ENCODE measurements around the gene NUTM2B. TPM values are rescaled to one million over a fixed set of nuclear protein-coding genes. Genes with fewer than 3 reads are reported as not detected.
"Not testable (repeated sequence)": the region's sequence is repeated elsewhere in the genome, so short reads cannot be mapped to it uniquely, and the experiment has no call there.

Gene NUTM2B
- total RNA-seq, 1 donor from 2014 or later, result 0.59 TPM

- intact Hi-C loops (cut with micrococcal nuclease); H3K27ac Mint-ChIP-seq; H3K4me1 Mint-ChIP-seq (ENCODE audit: low read depth); DNase-seq (ENCODE audit: low spot score); H3K36me3 Mint-ChIP-seq (ENCODE audit: low read depth); H3K27me3 Mint-ChIP-seq (ENCODE audit: low read depth); H3K4me3 Mint-ChIP-seq (ENCODE audit: low read depth); H3K9me3 Mint-ChIP-seq: not testable (repeated sequence)
These were observed 5.9 kb upstream of the NUTM2B start for GRCh38 chr10:79697141-79697540.

GRCh38 chr10:79700381-79700944, 2.6 kb upstream of the NUTM2B start:
- H3K27me3 Mint-ChIP-seq (ENCODE audit: low read depth); H3K4me3 Mint-ChIP-seq (ENCODE audit: low read depth); H3K27ac Mint-ChIP-seq; H3K4me1 Mint-ChIP-seq (ENCODE audit: low read depth); H3K9me3 Mint-ChIP-seq; intact Hi-C loops (cut with micrococcal nuclease); H3K36me3 Mint-ChIP-seq (ENCODE audit: low read depth); DNase-seq (ENCODE audit: low spot score): not testable (repeated sequence)

GRCh38 chr10:79707017-79707416, 4.0 kb downstream of the NUTM2B start:
- H3K9me3 Mint-ChIP-seq; H3K27me3 Mint-ChIP-seq (ENCODE audit: low read depth); H3K27ac Mint-ChIP-seq; DNase-seq (ENCODE audit: low spot score); H3K4me1 Mint-ChIP-seq (ENCODE audit: low read depth); intact Hi-C loops (cut with micrococcal nuclease); H3K36me3 Mint-ChIP-seq (ENCODE audit: low read depth); H3K4me3 Mint-ChIP-seq (ENCODE audit: low read depth): not testable (repeated sequence)

GRCh38 chr10:79714976-79715375, 11.9 kb downstream of the NUTM2B start:
- H3K4me1 Mint-ChIP-seq (ENCODE audit: low read depth); intact Hi-C loops (cut with micrococcal nuclease); H3K4me3 Mint-ChIP-seq (ENCODE audit: low read depth); H3K27me3 Mint-ChIP-seq (ENCODE audit: low read depth); DNase-seq (ENCODE audit: low spot score); H3K27ac Mint-ChIP-seq; H3K9me3 Mint-ChIP-seq; H3K36me3 Mint-ChIP-seq (ENCODE audit: low read depth): not testable (repeated sequence)

- H3K27ac Mint-ChIP-seq; H3K36me3 Mint-ChIP-seq (ENCODE audit: low read depth); H3K4me1 Mint-ChIP-seq (ENCODE audit: low read depth); intact Hi-C loops (cut with micrococcal nuclease); DNase-seq (ENCODE audit: low spot score); H3K4me3 Mint-ChIP-seq (ENCODE audit: low read depth); H3K9me3 Mint-ChIP-seq; H3K27me3 Mint-ChIP-seq (ENCODE audit: low read depth): not testable (repeated sequence)
These were observed 14.0 kb downstream of the NUTM2B start for GRCh38 chr10:79716917-79717579.

GRCh38 chr10:79720000-79720399, 17.0 kb downstream of the NUTM2B start:
- H3K4me1 Mint-ChIP-seq (ENCODE audit: low read depth); DNase-seq (ENCODE audit: low spot score); H3K27ac Mint-ChIP-seq; H3K36me3 Mint-ChIP-seq (ENCODE audit: low read depth); intact Hi-C loops (cut with micrococcal nuclease); H3K4me3 Mint-ChIP-seq (ENCODE audit: low read depth); H3K27me3 Mint-ChIP-seq (ENCODE audit: low read depth); H3K9me3 Mint-ChIP-seq: not testable (repeated sequence)

- H3K4me1 Mint-ChIP-seq (ENCODE audit: low read depth); H3K27me3 Mint-ChIP-seq (ENCODE audit: low read depth); H3K27ac Mint-ChIP-seq; H3K4me3 Mint-ChIP-seq (ENCODE audit: low read depth); intact Hi-C loops (cut with micrococcal nuclease); H3K9me3 Mint-ChIP-seq; DNase-seq (ENCODE audit: low spot score); H3K36me3 Mint-ChIP-seq (ENCODE audit: low read depth): not testable (repeated sequence)
These were observed 23.6 kb downstream of the NUTM2B start for GRCh38 chr10:79726620-79727019.

- H3K36me3 Mint-ChIP-seq (ENCODE audit: low read depth), result peaks cover 37% of the 10 kb centered on the region
- H3K27me3 Mint-ChIP-seq (ENCODE audit: low read depth); H3K4me3 Mint-ChIP-seq (ENCODE audit: low read depth); intact Hi-C loops (cut with micrococcal nuclease); H3K27ac Mint-ChIP-seq; H3K9me3 Mint-ChIP-seq; H3K4me1 Mint-ChIP-seq (ENCODE audit: low read depth); DNase-seq (ENCODE audit: low spot score): not testable (repeated sequence)
These were observed 41.8 kb downstream of the NUTM2B start for GRCh38 chr10:79744844-79745243.

GRCh38 chr10:79748510-79748909, 45.5 kb downstream of the NUTM2B start:
- DNase-seq (ENCODE audit: low spot score); intact Hi-C loops (cut with micrococcal nuclease); H3K9me3 Mint-ChIP-seq; H3K27ac Mint-ChIP-seq; H3K27me3 Mint-ChIP-seq (ENCODE audit: low read depth); H3K4me1 Mint-ChIP-seq (ENCODE audit: low read depth); H3K4me3 Mint-ChIP-seq (ENCODE audit: low read depth): not testable (repeated sequence)
- H3K36me3 Mint-ChIP-seq (ENCODE audit: low read depth), result peaks cover 28% of the 10 kb centered on the region

- H3K9me3 Mint-ChIP-seq; H3K27me3 Mint-ChIP-seq (ENCODE audit: low read depth); H3K4me3 Mint-ChIP-seq (ENCODE audit: low read depth); intact Hi-C loops (cut with micrococcal nuclease); DNase-seq (ENCODE audit: low spot score); H3K4me1 Mint-ChIP-seq (ENCODE audit: low read depth); H3K27ac Mint-ChIP-seq: not testable (repeated sequence)
- peaks cover 17% of the 10 kb centered on the region for H3K36me3 Mint-ChIP-seq (ENCODE audit: low read depth)
These were observed 50.6 kb downstream of the NUTM2B start for GRCh38 chr10:79753601-79754000.

- H3K27me3 Mint-ChIP-seq (ENCODE audit: low read depth); H3K9me3 Mint-ChIP-seq; H3K27ac Mint-ChIP-seq; intact Hi-C loops (cut with micrococcal nuclease); H3K4me3 Mint-ChIP-seq (ENCODE audit: low read depth); DNase-seq (ENCODE audit: low spot score); H3K4me1 Mint-ChIP-seq (ENCODE audit: low read depth): not testable (repeated sequence)
- H3K36me3 Mint-ChIP-seq (ENCODE audit: low read depth), result peaks cover 18% of the 10 kb centered on the region
These were observed 55.4 kb downstream of the NUTM2B start for GRCh38 chr10:79758297-79758993.
